GM21390 (cell line): Measurements from ENCODE around the gene EP300.

ENCODE experiments used
- ATAC-seq: cut with Tn5 transposase; IDR thresholded peaks from one replicate; pipeline ENCODE4 v1.9.1; 2021; ENCODE audit not compliant: unreplicated experiment

EP300 gene

GRCh38 chr22:41204066-41204465 is 111.7 kb downstream of the EP300 start:
- ATAC-seq = no peak

GRCh38 chr22:41204992-41205900 is 112.9 kb downstream of the EP300 start, which contains the start of gene L3MBTL2:
L3MBTL2 (plus strand) TSS chr22:41205312; CDS start chr22:41205363, 51 bp downstream.
- ATAC-seq = peak; percentile 95

- no peak for ATAC-seq
Observed at GRCh38 chr22:41206719-41207118, 114.3 kb downstream of the EP300 start.

DNA sequence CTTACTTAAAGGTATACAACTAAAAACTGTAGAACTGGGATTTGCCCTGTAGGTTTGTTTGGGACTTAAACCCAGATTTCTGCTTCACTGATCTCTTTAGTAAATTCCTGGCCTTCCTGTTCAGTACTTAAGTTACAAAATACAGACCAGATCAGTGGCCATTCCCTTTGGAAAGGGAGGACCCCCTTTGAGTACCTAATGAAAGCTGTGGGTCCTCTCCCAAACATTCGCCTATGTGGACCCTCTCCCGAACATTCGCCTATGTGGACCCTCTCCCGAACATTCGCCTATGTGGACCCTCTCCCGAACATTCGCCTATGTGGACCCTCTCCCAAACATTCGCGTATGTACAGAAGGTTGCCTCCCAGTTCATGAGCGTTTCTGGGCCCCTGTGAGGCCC is 123.0 kb downstream of the EP300 start:
- ATAC-seq = no peak

DNA sequence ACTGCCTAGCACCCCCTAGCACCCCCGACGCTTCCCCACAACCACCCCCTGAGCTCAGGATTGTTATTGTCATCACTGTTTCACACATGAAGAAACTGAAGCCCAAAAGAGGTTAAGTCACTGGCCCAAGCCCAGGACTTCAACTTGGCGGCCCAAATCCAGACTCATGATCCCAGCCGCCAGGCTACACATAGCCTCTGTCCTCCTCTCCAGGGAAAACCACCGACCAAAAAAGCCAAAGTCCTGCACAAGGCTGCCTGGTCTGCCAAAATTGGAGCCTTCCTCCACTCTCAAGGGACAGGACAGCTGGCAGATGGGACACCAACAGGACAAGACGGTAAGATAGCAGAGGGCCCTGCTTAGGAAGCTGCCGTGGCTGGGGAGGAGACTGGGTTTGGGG is 123.5 kb downstream of the EP300 start:
- ATAC-seq = no peak

GRCh38 chr22:41216984-41217383 is 124.6 kb downstream of the EP300 start:
- ATAC-seq = no peak

DNA sequence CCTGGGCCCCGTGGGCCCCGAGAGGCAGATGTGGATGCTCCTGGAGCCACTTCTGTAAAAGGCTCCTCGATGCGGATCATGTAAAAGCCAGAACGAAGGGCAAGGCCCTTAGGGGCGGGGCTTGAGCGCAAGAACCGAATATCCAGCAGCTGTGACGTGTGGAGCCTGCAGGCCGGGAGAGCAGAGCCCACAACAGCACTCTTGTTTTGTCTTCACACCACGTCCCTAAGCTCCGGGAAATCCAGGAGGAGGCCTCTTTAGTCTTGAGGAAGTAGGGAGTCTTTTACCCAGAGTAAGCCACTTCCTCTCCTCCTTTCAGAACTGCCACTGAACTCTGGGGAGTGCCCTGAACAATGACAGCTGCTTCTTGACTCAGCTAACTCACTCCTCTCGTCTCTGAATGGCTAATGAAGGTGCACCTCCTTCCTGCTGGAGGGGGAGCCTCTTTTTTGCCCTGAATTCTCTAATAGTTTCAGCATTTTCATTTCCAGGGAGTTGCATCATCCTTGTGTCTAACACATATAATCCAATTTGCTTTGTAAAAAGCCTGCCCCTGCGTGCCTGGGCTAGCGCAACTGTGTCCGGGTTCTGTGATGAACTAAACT is 125.3 kb downstream of the EP300 start:
- ATAC-seq = no peak

- ATAC-seq = no peak
Observed at GRCh38 chr22:41222846-41223507, 130.6 kb downstream of the EP300 start.

DNA sequence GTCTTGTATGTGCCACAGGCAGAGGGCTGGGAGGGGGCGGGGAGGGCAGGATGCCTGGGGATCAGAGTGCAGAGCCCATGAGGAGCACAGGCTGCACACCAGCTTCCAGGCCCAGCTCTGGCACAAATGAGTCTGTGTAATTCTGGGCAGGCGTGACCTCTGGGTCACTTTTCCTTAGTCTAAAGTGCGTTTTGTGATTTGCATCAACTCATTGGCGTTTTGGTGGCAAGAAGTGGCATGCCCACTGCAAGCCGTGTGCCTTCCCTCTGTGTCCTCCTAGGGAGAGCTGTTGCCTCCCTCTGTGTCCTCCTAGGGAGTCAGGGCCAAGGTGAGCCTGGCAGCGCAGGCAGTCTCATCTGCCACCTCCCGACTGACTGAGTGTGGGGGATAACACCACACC is 131.1 kb downstream of the EP300 start:
- no peak for ATAC-seq

- no peak for ATAC-seq
Observed at GRCh38 chr22:41226723-41227655, 134.6 kb downstream of the EP300 start.

- ATAC-seq = no peak
Observed at GRCh38 chr22:41229215-41229614, 136.8 kb downstream of the EP300 start.
